Endothelial cell of umbilical vein (primary cell): ENCODE results near the gene TCF7L2. TPM values are rescaled to one million over a fixed set of nuclear protein-coding genes. Genes with fewer than 3 reads are reported as not detected.

ENCODE experiments used
- BruUV-seq: library from RNA; stranded (reverse); fragments of 400-500 nt; replicated peaks from 2 replicates; lab custom pipeline; 2021; lab: Mats Ljungman, UMichigan
- CTCF ChIA-PET: fragments of 300-600, 350-600 bp; sonication (Branson Sonifier 250); formaldehyde crosslinking; loops from one replicate; lab custom pipeline; 2021; ENCODE audit warnings: antibody characterized with exemption, inconsistent platforms; lab: Charles Lee
- POLR2A ChIA-PET: fragments of 300-600, 350-600 bp; sonication (Branson Sonifier 250); formaldehyde crosslinking; loops from one replicate; lab custom pipeline; 2021; ENCODE audit warnings: antibody characterized with exemption, inconsistent platforms; lab: Charles Lee
- DNase-seq: peaks from one replicate; pipeline ENCODE4 v3.0.0-alpha.2; 2011; ENCODE audit warnings: low read depth, low spot score
- FAIRE-seq: peaks from 2 replicates; lab custom pipeline; 2011; peaks lifted over from hg19 to GRCh38; lab: Jason Lieb, UNC
- H2AFZ ChIP-seq: 2 replicates; pipeline ENCODE4 v1.6.0; 2012; ENCODE audit warnings: low read depth, low read length, control low read depth, inconsistent platforms
- H3K27ac ChIP-seq: 2 replicates; pipeline ENCODE4 v1.5.1; 2011; ENCODE audit warnings: low read depth, mild to moderate bottlenecking, control low read depth, low read length, moderate library complexity; ENCODE audit not compliant: insufficient read depth
- H3K27me3 ChIP-seq, 2 experiments: 2 replicates each; pipeline versions ENCODE4 v1.6.0 to v1.6.1; 2011; ENCODE audit warnings: low read length in 2 of 2, mixed read lengths in 1 of 2; ENCODE audit not compliant: control insufficient read depth in 2 of 2, insufficient read depth in 2 of 2
- H3K36me3 ChIP-seq, 2 experiments: 2 replicates in 1 of 2; 3 replicates in 1 of 2; pipeline ENCODE4 v1.5.1; 2011; ENCODE audit warnings: low read length in 2 of 2, mild to moderate bottlenecking in 1 of 2, moderate library complexity in 1 of 2; ENCODE audit not compliant: control insufficient read depth in 2 of 2, insufficient read depth in 2 of 2; ENCODE audit errors: extremely low read depth in 1 of 2
- H3K4me1 ChIP-seq: 3 replicates; pipeline ENCODE4 v1.5.1; 2011; ENCODE audit warnings: mild to moderate bottlenecking, low read length; ENCODE audit not compliant: control insufficient read depth, insufficient read depth; ENCODE audit errors: extremely low read depth
- H3K4me2 ChIP-seq: 2 replicates; pipeline ENCODE4 v1.6.1; 2011; ENCODE audit warnings: low read length, control low read depth, mixed read lengths; ENCODE audit not compliant: insufficient read depth
- H3K4me3 ChIP-seq, 3 experiments: fragments of 200-600 bp in 1 of 3; sonication (generic), shearing (Covaris generic) in 1 of 3; replicated peaks in 1 of 3; 2 replicates each; pipeline ENCODE4 v1.5.1; 2011 to 2016; ENCODE audit warnings: control low read depth in 3 of 3, low read length in 3 of 3, mild to moderate bottlenecking in 2 of 3, inconsistent platforms in 1 of 3, low read depth in 1 of 3, moderate library complexity in 1 of 3; ENCODE audit not compliant: insufficient read depth in 1 of 3
- H3K79me2 ChIP-seq: 2 replicates; pipeline ENCODE4 v1.6.0; 2012; ENCODE audit warnings: low read length, inconsistent platforms; ENCODE audit not compliant: control insufficient read depth, insufficient read depth
- H3K9ac ChIP-seq: replicated peaks from 2 replicates; pipeline ENCODE3; 2011; ENCODE audit warnings: low read length, control low read depth; ENCODE audit not compliant: insufficient read depth; ENCODE audit errors: extremely low read depth
- H3K9me1 ChIP-seq: replicated peaks from 3 replicates; pipeline ENCODE4 v1.6.0; 2011; ENCODE audit warnings: mild to moderate bottlenecking, low read length; ENCODE audit not compliant: control insufficient read depth, insufficient read depth; ENCODE audit errors: extremely low read depth
- H3K9me3 ChIP-seq: replicated peaks from 2 replicates; pipeline ENCODE4 v1.5.1; 2012; ENCODE audit warnings: low read length, inconsistent platforms; ENCODE audit not compliant: control insufficient read depth, insufficient read depth
- H4K20me1 ChIP-seq: replicated peaks from 2 replicates; pipeline ENCODE3; 2011; ENCODE audit warnings: mild to moderate bottlenecking, low read length; ENCODE audit not compliant: control insufficient read depth, insufficient read depth; ENCODE audit errors: extremely low read depth
- EZH2 ChIP-seq: IDR thresholded peaks from 2 replicates; pipeline ENCODE4 v1.6.1; 2012; ENCODE audit warnings: borderline replicate concordance, low read depth, mild to moderate bottlenecking, moderate library complexity, low read length, inconsistent platforms; ENCODE audit not compliant: severe bottlenecking
- FOS ChIP-seq: IDR thresholded peaks from 2 replicates; pipeline ENCODE4 v1.6.1; 2011; ENCODE audit warnings: mild to moderate bottlenecking, low read length, moderate library complexity, borderline replicate concordance; ENCODE audit not compliant: insufficient read depth
- GATA2 ChIP-seq: IDR thresholded peaks from 2 replicates; pipeline ENCODE4 v1.7.0; 2011; ENCODE audit warnings: low read depth, mild to moderate bottlenecking, moderate library complexity, mixed read lengths, low read length; ENCODE audit not compliant: insufficient read length, insufficient read depth
- JUN ChIP-seq: IDR thresholded peaks from 2 replicates; pipeline ENCODE4 v1.6.1; 2011; ENCODE audit warnings: borderline replicate concordance, low read depth; ENCODE audit not compliant: insufficient read length, insufficient read depth
- MYC ChIP-seq: IDR thresholded peaks from one replicate; pipeline ENCODE4 v1.6.1; 2011; ENCODE audit warnings: mild to moderate bottlenecking, low read depth, low read length
- POLR2A ChIP-seq: IDR thresholded peaks from 2 replicates; pipeline ENCODE4 v1.6.1; 2012; ENCODE audit warnings: low read depth, mild to moderate bottlenecking, control low read depth, low read length
- POLR2AphosphoS5 ChIP-seq: IDR thresholded peaks from 2 replicates; pipeline ENCODE4 v1.6.1; 2012; ENCODE audit warnings: low read depth, mild to moderate bottlenecking, control low read depth, low read length, moderate library complexity; ENCODE audit not compliant: insufficient read depth
- dilution Hi-C: fragments of 300-500 bp; cut with MboI; formaldehyde crosslinking; loops from one replicate; pipeline ENCODE4 v1.15.0; 2019; ENCODE audit warnings: low sequenced_read_pairs; ENCODE audit not compliant: extremely low pct_ligation_motif_present
- intact Hi-C: fragments of 100-400 bp; cut with micrococcal nuclease; formaldehyde crosslinking; loops from one replicate; pipeline ENCODE4 v1.10.0; 2022
- polyA plus RNA-seq, 4 experiments: library from polyadenylated mRNA; depleted of rRNA in 3 of 4; stranded (reverse) in 3 of 4; unstranded in 1 of 4; fragments of >200 nt; gene quantifications; 2 replicates each; pipeline versions ENCODE4 v1.2.1 to v1.2.3, GENCODE V29; 2011 to 2012; ENCODE audit warnings: missing spikeins in 1 of 4
- total RNA-seq: library from RNA; stranded (reverse); gene quantifications from 2 replicates; pipeline ENCODE4 v1.2.3, GENCODE V29; 2021
- TF ChIP-seq, protein P1 (sequence below), 2 donors: IDR thresholded peaks; 1 replicate in 1 of 2; 2 replicates in 1 of 2; pipeline ENCODE4 v1.5.1; 2011; ENCODE audit warnings: low read length in 2 of 2, mild to moderate bottlenecking in 2 of 2, moderate library complexity in 2 of 2, control low read depth in 1 of 2, inconsistent platforms in 1 of 2, low read depth in 1 of 2; ENCODE audit not compliant: insufficient read depth in 1 of 2; ENCODE audit errors: extremely low read depth in 1 of 2
- TF ChIP-seq, protein P2 (sequence below): IDR thresholded peaks from 2 replicates; pipeline ENCODE4 v1.6.1; 2011; ENCODE audit not compliant: insufficient read depth, insufficient read length

Gene TCF7L2
- total and polyA plus RNA-seq, 2 donors (not counting 3 experiments of a cell fraction or from before 2014, with no cell fraction given) = 9.9 to 21.8 TPM

DNA sequence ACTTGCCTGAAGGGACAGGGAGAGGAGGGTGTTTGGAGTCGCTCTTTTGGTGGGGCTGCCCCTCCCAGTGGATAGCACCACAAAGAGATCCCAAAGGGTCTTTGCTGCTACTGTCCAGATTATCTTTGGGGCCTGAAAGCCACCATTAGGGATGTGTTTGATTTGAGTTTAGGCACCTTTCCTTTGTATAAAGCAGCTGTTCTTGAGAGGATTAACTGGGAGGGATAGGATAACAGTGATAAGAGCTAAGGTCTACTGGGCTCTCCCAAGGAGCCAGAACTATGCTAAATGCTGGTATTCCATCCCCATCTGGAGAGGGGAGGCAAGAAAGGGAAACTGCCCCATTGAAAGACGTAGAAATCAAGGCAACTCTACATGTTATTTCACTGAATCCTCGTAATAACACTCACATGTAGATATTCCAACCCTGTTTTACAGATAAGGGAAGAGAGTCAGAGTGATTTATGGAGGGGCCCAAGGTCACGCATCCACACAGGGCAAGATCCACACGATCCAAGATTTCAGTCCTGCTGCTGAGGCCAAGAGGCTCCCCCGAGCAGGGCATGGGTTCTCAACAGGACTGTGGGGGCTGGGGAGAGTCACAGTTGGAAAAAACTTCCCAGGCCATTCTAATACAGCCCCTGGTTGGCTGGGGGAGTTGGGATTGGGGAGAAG lies 11.1 kb upstream of the TCF7L2 start:
- no peaks in the 10 kb centered on the region for H3K4me1 ChIP-seq
- H3K79me2 ChIP-seq = no peaks in the 10 kb centered on the region
- FAIRE-seq (no peak), DNase-seq (no peak)
- H3K4me2 ChIP-seq = no peak overlapping the region
- no peaks in the 10 kb centered on the region for H3K36me3 ChIP-seq
- ChIA-PET CTCF (no interaction called here), POLR2A (no interaction called here)
- no peak overlapping the region for H3K9ac ChIP-seq
- dilution Hi-C loops (no loop called here), intact Hi-C loops (no loop called here)
- no peaks in the 10 kb centered on the region for H3K9me3 ChIP-seq
- H3K27ac ChIP-seq = no peak overlapping the region
- H3K27me3 ChIP-seq = peaks cover 0 to 1% of the 10 kb centered on the region in 2 experiments
- H3K4me3 ChIP-seq = no peak overlapping the region
- no peaks in the 10 kb centered on the region for H3K9me1 ChIP-seq
- no peak overlapping the region for H2AFZ ChIP-seq
- no peak for TF ChIP-seq POLR2AphosphoS5
- no peaks in the 10 kb centered on the region for H4K20me1 ChIP-seq
- BruUV-seq = no TSS peak

DNA sequence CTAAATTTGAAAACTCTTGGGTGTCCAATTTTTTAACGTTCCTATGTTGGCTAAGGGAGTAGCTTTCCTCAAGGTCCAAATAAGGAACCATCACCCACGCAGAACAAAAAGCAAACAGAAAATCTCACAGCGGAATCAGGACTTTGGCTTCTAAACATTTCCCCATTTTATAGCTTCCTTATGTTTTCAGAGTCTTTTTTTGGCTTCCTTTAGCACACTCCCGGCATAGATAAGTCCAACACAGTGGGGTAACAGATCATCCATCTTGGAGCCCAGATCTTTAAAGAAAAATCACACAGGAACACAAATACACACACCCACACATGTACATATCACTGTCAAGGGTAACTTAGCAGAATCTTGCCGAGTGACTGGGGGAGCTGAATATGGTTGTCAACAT lies 4.2 kb upstream of the TCF7L2 start:
- intact Hi-C loops = no loop called here
- Histone ChIP-seq H2AFZ (no peak overlapping the region), H3K79me2 (peaks cover 3% of the 10 kb centered on the region), H4K20me1 (no peaks in the 10 kb centered on the region), H3K4me2 (no peak overlapping the region), H3K9me1 (no peaks in the 10 kb centered on the region), H3K36me3 (no peaks in the 10 kb centered on the region), H3K9me3 (no peaks in the 10 kb centered on the region), H3K9ac (no peak overlapping the region), H3K27me3 (peaks cover 0 to under 1% of the 10 kb centered on the region in 2 experiments), H3K4me1 (peaks cover 4% of the 10 kb centered on the region), H3K4me3 (no peak overlapping the region), H3K27ac (no peak overlapping the region)
- DNase-seq = no peak
- CTCF ChIA-PET = interaction anchor here (1.4 kb wide), 1 partner anchor 440 kb away, joined by 3 read pairs; no protein-coding TSS in a partner anchor
- no TSS peak for BruUV-seq
- dilution Hi-C loops = no loop called here
- POLR2A ChIA-PET = no interaction called here
- no peak for FAIRE-seq
- TF ChIP-seq GATA2 (no peak), FOS (no peak), MYC (no peak), JUN (no peak), POLR2A (no peak), EZH2 (no peak), POLR2AphosphoS5 (no peak)
- TF ChIP-seq, protein P1, sequence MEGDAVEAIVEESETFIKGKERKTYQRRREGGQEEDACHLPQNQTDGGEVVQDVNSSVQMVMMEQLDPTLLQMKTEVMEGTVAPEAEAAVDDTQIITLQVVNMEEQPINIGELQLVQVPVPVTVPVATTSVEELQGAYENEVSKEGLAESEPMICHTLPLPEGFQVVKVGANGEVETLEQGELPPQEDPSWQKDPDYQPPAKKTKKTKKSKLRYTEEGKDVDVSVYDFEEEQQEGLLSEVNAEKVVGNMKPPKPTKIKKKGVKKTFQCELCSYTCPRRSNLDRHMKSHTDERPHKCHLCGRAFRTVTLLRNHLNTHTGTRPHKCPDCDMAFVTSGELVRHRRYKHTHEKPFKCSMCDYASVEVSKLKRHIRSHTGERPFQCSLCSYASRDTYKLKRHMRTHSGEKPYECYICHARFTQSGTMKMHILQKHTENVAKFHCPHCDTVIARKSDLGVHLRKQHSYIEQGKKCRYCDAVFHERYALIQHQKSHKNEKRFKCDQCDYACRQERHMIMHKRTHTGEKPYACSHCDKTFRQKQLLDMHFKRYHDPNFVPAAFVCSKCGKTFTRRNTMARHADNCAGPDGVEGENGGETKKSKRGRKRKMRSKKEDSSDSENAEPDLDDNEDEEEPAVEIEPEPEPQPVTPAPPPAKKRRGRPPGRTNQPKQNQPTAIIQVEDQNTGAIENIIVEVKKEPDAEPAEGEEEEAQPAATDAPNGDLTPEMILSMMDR (IDR thresholded peaks at IDR 0.05; ENCODE audit: extremely low read depth in 1 of 2, insufficient read depth in 1 of 2, low read depth in 1 of 2, low read length in 2 of 2) = no peak
- TF ChIP-seq, protein P2, sequence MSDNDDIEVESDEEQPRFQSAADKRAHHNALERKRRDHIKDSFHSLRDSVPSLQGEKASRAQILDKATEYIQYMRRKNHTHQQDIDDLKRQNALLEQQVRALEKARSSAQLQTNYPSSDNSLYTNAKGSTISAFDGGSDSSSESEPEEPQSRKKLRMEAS = no peak
